Glomerular visceral epithelial cell (primary cell): ENCODE measurements around the gene USP9X.
A peak's percentile ranks its signal among the peaks of the same experiment; 100 is the strongest.
"Not testable (repeated sequence)": the region's sequence is repeated elsewhere in the genome, so short reads cannot be mapped to it uniquely, and the experiment has no call there.

Experiments
- DNase-seq: peaks from one replicate; pipeline ENCODE4 v3.0.0-alpha.2; 2016; ENCODE audit errors: extremely low spot score

Gene USP9X

DNA sequence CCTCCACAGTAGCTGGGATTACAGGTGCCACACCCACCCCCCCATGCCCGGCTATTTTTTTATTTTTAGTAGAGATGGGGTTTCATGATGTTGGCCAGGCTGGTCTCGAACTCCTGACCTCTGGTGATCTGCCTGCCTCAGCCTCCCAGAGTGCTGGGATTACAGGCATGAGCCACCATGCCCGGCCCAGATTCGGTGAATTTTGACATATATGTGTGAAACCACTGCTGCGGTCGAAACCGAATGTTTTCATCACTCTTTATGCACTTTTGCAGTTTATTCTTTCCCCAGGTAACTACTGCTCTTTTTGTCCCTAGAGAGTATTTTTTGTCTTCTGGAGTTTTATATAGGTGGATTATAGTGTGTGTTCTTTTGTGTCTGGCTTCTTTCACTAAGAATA lies 101.7 kb downstream of the USP9X start:
- not testable (repeated sequence) for DNase-seq

DNA sequence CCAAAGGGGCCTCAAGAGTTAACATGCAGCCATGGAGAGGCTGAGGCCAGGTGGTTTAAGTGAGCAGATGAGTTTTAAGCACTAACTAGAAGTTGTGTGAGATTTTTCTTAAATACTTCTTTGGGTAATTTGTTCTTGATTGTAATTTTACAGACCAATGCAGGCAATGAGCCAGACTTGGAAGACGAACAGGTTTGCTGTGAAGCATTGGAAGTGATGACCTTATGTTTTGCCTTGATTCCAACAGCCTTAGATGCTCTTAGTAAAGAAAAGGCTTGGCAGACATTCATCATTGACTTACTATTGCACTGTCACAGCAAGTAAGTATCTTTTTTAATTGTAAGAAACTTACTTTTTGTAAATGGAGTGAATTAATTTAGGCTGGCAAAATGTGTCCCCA lies 103.9 kb downstream of the USP9X start:
- no peak for DNase-seq

DNA sequence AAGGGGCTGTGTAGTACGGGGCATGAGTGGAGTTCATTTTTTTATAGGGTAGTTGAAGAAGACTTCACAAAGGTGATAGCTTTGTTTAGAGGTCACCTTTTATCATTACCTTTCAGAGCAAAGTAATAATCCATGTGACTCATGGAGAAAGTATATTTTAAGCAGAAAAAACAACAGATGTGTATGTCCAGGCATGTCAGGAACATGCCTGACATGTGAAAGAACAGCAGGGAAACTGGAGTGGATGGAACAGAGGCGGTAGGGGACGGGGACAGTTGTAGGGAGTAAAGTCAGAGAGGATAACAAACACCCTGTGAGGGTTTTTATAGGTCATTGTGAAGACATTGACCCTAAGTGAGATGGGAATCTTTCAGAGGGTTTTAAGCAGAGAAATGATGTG lies 107.6 kb downstream of the USP9X start:
- no peak for DNase-seq

DNA sequence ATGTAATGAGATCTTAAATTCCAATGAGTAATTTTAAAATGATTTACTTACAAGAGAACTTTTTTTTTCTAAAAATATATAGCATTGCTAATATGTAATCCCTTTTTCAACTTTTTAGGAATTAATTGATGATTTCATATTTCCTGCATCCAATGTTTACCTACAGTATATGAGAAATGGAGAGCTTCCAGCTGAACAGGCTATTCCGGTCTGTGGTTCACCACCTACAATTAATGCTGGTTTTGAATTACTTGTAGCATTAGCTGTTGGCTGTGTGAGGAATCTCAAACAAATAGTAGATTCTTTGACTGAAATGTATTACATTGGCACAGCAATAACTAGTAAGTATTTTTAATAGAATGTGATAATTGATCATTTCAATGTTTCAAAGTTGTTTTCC lies 113.2 kb downstream of the USP9X start:
- no peak for DNase-seq

DNA sequence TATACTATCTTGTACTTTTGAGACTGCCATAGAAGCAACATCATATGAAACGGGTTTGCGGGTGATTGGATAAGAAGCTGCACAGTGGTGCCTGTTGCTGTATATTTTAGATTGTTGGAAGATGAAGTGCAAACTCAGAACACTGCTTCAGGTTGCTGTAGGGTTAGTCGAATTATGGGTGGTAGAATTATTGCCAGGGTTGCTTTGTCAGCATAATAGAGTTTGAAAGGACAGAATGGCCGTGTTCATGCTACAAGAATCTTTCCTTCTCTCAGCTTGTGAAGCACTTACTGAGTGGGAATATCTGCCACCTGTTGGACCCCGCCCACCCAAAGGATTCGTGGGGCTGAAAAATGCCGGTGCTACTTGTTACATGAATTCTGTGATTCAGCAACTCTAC lies 115.5 kb downstream of the USP9X start:
- DNase-seq: no peak

DNA sequence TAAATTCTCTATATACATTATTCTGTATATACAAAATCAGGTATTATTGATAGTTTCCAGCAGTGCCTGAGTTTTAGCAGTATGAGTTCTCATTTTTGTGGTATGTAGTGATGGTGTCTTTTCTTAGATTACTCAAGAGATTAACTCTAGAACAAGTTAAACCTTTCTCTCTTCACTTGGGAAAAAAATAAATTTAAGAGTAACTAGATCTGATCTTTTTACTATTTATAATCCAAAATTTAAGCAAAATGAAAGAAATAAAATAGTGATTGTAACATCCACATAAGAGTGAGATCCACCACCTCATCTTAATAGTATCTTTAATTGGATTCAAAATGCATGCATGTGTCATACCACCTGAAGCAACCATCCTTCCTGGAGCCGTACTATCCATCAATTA lies 124.6 kb downstream of the USP9X start:
- no peak for DNase-seq

DNA sequence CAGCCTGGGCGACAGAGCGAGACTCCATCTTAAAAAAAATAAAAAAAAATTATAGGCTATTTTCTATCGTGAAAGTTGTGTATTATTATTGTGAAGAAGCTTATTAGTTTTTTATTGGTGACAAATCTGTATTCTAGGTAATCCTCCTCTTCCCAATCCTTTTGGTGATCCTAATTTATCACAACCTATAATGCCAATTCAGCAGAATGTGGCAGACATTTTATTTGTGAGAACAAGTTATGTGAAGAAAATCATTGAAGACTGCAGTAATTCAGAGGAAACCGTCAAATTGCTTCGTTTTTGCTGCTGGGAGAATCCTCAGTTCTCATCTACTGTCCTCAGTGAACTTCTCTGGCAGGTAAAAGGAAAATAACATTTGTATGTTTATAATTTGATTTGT lies 139.4 kb downstream of the USP9X start:
- no peak for DNase-seq

DNA sequence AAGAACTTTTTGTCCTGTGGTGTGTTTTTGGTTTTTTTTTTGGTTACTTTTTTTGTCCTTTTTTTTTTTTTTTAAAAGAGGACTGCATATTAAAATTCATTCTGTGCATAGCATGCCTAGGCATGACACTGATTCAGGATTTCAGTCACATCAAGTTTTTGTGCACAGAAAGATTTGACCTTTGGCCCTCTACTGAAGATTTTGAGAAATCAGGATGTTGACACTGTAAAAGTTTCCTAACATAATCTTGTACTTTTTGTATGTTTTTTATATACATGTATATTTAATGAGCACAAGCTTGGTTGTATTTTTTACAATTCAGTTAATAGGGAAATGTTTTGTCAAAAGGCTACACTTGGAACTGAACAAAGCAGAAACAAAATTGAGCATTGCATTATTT lies 148.7 kb downstream of the USP9X start:
- DNase-seq: no peak

DNA sequence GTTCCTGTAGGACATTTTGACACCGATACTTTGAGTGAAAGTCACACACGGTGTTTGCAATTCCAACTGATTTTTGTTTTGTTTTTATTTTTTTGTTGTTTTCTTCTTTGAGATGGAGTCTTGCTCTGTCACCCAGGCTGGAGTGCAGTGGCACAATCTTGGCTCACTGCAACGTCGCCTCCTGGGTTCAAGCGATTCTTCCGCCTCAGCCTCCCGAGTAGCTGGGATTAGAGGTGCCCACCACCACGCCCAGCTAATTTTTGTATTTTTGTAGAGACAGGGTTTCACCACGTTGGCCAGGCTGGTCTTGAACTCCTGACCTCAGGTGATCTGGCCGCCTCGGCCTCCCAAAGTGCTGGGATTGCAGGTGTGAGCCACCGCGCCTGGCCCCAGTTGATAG lies 149.2 kb downstream of the USP9X start:
- DNase-seq: not testable (repeated sequence)

DNA sequence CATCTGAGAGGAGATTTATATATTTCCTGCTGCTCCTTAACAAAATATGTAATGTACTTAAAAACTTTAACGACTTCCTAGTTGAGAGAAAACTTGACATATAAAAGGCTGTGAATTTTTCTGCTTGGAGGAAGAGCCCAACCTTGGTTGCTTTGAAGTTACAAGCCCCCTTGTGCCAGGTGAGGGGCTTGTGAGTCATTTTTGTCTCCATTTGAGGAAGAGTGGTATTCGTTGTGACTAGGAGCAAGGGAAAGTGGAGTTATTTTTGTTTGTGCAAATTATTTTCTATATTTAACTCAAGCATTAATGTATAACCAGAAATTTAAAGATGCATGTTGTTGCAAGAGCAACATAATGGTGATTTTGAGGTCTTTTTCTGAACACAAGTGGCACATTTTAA lies 149.7 kb downstream of the USP9X start:
- DNase-seq: no peak

DNA sequence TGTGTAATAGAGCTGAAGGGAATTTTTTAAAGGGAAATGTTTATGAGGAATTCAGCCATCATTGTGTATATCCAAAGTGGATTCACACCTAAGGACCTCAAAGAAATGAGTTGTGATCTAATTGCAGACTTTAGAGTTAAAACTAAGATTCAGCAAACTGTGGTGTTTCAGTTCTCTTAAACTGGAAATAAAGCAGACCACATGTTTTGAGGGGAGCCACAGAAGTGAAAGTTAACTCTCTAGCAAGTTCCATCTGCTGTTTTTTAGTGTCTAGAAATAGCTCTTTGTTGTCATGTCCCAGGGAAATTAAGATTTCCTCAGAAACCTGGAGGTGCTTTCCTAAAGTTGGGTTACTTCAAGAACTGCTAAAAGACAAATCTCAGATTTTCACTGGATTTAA lies 151.4 kb downstream of the USP9X start:
- no peak for DNase-seq

DNA sequence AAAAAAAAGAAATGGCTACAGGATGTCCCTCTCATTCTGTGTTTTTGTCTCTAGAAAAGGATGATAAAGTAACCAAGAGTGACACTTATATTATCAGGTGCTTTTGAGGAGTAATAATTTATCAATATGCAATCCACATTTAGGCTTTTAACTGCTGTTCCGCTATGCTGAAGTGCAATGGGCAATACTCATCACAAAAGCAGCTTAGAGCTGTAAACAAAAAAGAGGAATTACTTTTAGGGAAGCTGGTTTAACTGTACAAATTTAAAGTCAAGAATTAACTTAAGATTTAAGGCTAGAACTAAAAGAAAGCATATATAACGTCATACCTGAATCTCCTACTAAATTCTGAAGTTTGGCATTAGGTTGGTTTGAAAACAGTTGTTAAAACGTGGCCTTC lies 155.3 kb downstream of the USP9X start:
- no peak for DNase-seq

DNA sequence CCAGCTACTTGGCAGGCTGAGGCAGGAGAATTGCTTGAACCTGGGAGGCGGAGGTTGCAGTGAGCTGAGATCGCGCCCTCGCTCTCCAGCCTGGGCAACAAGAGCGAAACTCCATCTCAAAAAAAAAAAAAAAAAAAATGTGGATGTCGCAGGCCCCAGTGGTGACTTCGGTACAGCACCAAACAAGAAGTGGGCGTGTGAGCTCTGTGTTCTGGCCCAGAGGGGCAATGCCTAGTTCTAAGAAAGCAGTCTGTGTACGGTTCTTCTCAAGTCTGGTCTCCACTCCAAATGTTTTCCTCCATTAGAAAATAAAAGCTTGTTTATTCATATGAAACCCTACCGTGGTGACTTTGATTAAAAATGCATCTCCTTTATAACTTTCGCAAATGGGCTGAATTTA lies 156.7 kb downstream of the USP9X start:
- DNase-seq: no peak

DNA sequence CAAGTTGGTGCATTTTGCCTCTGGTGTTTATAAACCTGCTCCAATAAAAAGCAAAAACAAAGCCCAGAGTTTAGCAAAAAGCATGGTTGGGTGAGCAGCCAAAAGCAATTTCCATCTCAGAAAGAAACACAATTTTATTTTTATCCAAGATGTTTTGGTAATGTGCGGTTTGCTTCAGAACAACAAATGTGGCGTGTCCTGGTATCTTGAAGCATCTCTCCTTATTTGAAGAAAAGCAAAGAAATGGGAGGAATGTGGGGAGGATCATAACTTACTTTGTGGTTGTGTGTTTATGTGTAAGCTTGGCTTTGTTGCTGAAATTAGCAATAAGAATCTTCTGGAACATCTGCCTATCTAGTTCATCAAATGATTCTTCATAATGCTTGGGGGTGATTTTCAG lies 160.4 kb downstream of the USP9X start:
- no peak for DNase-seq

DNA sequence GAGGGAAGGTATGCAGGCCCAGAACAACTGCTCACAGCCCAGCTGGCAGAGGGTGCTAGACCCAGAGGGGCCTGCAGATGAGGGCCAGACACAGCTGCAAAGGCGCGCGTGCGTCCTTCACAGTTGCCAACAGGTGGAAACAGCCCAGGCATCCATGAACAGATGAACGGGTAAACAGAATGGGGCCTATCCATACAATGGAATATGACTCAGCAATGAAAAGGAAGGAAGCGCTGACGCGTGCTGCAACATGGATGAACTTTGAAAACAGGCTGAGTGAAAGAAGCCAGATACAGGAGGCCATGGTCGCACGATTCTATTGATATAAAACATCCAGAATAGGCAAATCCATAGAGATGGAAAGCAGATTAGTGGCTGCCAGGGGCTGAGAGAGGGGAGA lies 165.6 kb downstream of the USP9X start:
- no peak for DNase-seq

DNA sequence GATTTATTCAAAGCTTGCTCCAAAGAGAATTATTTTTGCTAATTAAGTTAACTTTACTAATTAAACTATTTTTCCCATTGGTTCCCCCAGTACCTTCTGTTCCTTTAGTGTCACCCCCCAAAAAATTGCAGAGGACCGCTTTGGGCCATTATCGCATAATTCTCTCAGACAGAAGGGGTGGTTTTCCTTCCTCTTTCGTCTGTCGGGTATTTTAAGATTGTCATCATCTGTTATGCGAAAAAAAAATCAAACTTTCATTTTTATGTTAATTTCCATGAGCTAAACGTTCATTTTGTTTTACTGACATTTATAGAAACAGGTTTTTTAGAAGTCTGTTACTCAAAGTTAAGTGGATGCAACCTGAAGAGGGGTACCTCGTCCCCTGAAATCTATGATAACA lies 172.6 kb downstream of the USP9X start:
- no peak for DNase-seq

DNA sequence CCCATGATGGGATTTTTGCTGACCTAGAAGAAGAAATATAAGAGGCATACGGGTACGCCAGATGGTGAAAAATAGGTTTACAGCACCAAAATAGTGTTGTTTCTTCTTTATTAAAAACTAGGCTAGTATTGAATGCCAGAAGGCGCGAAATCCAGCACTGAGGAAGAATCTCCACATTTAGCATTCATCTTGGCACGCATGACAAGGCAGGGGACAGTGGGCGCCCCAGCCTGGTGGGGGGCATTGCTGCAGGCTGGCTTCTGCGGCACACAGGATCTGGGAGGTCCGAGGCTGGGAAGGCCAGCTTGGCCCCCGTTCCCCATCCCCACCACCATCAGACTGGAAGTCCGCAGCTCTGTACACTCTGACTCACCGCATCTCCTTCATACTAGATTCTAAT lies 173.0 kb downstream of the USP9X start:
- DNase-seq: no peak

DNA sequence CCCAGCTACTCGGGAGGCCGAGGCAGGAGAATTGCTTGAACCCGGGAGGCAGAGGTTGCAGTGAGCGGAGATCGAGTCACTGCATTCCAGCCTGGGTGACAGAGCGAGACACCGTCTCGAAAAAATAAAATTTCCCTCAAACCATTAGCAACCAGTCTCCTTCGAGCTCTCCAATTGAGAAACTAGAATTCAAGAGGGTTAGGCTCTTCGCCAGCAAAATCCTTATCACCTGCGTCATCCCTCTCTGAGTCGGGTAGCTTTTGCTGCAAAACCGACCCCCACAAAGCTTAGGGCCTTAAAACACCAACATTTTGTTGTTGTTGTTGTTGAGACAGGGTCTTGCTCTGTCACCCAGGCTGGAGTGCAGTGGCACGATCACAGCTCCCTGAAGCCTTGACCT lies 173.6 kb downstream of the USP9X start:
- no peak for DNase-seq

DNA sequence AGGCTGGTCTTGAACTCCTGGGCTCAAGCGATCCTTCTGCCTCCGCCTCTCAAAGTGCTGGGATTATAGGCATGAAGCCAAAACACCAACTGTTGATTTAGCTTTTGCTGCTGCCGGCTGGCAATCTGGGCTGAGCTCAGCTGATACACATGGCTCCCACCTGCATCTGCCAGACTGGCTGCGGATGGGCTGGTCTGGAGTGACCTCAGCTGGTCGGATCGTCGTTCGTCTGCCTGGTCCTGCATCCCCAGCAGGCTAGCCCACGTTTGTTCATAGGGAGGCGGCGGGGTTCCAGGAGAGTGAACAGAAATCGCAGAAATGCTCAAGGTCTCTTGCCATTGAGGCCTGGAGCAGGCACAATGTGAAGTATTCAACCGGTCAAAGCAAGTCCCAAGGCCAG lies 174.3 kb downstream of the USP9X start:
- no peak for DNase-seq

DNA sequence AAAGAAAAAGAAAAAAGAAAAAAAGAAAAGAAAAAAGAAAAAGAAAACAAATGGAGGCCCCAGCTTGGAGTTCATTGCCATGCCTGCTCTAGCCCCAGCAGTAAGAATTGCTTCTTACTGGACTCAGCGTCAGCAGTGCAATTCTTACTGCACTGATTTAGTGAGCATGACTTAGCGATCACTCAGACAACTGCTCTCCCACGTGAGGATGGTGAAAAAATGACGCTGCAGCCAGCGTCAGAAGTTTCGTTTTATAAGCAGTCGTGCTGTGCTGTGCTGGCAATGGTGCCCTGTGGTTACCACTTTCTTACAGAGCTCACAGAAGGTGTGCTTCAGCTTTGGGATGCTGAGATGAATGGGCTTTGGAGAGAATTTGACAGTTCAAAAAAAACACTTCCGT lies 180.4 kb downstream of the USP9X start:
- peak; percentile 29 for DNase-seq

DNA sequence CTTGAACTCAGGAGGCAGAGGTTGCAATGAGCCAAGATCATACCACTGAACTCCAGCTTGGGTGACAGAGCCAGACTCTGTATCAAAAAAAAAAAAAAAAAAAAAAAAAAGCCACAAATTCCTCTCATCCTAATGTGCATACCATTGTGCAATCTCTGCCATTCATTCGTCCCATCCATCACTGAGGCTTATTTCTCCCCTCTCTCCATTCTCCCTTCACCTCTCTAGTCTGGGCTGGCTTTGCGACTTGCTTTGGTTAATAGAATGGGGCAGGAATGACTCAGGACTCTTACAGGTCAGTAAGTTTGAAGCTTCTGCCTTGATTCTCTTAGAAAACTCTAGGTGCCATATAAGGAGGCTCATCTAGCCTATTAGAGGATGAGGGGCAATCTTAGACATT lies 188.4 kb downstream of the USP9X start:
- DNase-seq: peak; percentile 49

DNA sequence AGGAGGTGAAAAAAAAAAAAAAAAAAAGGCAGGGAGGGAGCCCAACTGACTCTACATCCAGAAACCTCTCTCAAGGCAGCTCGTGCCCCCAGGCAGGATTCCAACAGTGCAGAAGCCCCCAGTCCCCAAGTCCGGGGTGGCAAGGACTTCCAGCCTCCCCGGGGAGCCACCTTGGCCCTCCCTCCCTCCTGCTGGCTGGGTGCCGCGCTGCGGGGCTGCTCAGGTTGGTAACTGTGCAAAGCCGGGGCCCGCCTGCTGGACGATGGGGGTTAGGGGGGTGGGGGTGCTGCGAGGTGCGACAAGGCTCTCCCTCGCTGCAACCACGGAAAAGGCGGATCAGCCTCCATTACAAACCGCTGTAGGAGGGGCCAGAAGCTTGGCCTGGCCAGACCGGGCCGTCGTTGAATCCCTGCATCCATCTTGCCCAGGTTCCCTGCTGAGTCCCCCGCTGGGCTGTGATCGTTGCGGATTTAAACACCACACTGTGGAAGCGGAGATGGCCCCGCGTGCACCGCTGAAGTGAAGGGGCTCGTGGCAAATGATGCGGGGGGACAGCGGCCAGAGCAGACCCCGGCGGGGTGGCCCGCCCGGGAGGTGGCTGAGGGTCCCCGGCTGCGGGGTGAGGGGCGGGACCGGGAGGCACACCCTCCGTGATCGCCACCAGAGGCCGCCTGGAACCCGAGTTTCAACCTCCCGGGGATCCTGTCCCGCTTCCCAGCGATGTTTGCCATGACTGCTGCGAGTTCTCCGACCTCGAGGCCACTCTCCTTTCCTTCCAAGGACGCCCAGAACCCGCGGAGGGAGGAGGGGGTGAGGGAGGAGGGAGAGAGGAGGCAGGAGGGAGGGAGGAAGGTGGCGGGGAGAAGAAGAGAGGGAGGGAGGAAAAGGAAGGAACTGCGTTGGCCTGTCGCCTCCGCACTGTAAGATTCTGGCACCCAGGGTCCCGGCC lies 190.7 kb downstream of the USP9X start:
- DNase-seq: peak; percentile 66

DNA sequence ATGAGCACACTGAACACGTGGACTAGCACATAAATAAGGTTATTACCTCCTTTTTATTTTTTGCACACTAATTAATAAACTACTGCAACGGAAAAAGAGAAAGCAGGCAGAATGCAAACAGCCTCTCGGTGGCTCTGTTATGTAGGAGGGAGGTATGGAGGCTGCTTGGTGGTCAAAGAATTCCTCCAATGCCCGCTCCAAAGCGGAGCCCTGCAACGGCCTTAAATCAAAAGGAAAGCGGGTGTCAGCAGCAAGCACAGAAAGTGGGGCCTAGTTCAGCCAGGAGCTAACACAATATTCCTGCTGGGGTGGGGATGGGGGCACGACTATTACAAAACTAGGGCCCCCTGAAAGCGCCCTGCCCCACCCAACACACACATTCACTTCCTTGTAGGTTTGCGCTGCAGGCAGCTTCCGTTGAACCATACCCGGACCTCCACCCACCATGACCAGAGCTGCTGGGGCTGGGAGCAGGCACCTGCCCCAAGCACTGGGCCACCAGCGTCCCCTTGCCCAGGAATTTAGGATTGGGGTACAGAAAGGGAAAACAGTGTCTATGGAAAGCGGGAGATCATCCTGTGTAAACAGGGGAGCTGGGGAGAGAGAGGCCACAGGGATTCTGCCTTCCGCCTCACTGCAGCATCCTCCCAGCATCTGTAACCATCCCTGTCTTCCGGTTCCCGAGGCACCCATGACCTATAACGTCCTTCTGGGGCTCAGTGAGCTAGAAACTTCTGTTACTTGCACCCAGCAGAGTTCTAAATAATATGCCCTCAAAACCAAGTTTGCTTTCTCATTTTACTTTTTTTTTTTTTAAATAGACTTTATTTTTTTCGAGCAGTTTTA lies 191.6 kb downstream of the USP9X start:
- DNase-seq: no peak
